ENCODE measurements around the gene REN.

- TF ChIP-seq CTCF (IDR thresholded peaks at IDR 0.05) (no peak), POLR2A (IDR thresholded peaks at IDR 0.05) (no peak)
Measured at GRCh38 chr1:204202481-204202880, 36.3 kb upstream of the REN start.

Measured in heart left ventricle (tissue), 13 donors.